H4 (cell line): ENCODE results near the gene NPAS4. TPM values are rescaled to one million over a fixed set of nuclear protein-coding genes. Genes with fewer than 3 reads are reported as not detected.
"Not testable (repeated sequence)": the region's sequence is repeated elsewhere in the genome, so short reads cannot be mapped to it uniquely, and the experiment has no call there.

Source experiments
- DNase-seq: peaks from one replicate; pipeline ENCODE4 v3.0.0-alpha.2; 2015; ENCODE audit warnings: low spot score
- total RNA-seq: library from RNA; depleted of rRNA; stranded (reverse); fragments of >200 nt; shearing (Covaris generic); gene quantifications from 2 replicates; pipeline ENCODE4 v1.2.3, GENCODE V29; 2014

Gene NPAS4
- total RNA-seq, 1 experiment from 2014 or later = not detected

- no peak for DNase-seq
These were observed 3.8 kb upstream of the NPAS4 start for GRCh38 chr11:66417000-66417399.

DNA sequence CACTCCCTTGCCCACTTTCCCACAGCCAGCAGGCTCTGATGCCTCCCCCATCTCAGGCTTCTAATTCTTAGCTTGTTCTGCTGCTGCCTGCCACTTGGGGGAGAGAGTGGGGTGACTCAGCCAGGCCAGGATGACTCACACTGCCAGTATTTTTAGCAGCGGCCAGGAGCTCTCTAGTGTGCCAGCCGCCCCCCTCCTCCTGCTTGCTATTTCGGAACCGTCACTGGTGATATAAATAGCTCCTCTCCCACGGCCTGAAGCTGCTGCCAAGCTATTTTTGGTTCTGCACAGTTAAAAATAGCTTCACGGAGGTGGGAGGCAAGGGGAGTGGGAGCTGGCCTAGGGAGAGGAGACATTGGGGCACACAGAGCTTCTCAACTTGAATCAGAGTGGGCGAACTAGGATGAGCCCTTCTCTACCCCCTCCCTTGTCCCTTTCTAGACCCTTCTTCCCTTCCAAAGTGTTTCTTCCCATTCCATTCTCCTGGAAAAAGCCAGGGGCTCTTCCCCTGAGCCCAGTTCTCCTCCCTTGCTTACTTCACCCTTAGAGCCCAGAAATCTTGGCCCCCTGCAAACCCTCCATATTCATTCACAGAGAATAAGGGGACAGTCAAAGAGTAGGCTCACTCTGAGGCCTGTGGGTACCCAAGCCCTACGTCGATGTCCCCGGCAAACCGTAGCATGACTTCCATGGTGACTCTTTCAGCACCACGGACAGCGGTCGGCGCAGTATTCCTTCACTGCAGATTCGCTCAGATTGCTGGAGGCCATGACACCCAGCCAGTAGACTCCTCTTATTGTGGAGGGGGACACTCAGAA, 2.5 kb upstream of the NPAS4 start:
- peak; percentile 85 for DNase-seq

DNA sequence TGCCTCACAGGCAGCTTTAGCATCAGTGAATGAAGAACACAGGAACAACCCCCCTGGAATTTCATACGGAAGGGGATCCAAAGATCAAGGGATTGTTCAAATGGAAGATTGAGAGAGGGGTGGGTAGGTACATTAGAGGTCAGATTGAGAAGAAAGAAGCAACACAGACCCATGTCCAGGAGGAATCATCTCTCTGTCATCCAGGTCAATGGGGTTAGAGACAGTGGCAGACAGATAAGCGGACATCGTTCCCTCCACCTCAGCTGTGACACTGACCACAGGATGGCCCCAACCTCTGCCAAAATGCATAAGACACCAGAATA, 1.9 kb upstream of the NPAS4 start:
- DNase-seq = no peak

DNA sequence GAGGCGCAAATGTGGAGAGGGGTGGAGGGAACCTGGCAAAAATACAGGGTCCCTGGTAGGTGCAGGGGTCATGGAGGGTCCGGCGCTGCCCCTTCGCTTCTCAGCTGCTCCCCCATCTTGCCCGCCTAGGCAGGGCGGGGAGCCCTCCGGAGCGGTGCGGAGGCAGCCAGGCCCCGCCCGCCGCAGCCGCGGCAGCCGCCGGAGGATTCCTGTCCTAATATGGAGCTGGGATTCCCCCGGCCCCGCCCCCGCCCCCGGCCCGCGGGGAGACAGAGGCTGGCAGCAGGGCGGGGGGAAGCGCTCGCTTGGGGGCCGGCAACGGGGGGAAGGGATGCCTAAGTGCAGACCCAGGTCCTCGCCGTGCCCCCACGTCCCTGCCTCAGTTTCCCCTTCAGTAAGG, 1.0 kb upstream of the NPAS4 start:
- DNase-seq = no peak

DNA sequence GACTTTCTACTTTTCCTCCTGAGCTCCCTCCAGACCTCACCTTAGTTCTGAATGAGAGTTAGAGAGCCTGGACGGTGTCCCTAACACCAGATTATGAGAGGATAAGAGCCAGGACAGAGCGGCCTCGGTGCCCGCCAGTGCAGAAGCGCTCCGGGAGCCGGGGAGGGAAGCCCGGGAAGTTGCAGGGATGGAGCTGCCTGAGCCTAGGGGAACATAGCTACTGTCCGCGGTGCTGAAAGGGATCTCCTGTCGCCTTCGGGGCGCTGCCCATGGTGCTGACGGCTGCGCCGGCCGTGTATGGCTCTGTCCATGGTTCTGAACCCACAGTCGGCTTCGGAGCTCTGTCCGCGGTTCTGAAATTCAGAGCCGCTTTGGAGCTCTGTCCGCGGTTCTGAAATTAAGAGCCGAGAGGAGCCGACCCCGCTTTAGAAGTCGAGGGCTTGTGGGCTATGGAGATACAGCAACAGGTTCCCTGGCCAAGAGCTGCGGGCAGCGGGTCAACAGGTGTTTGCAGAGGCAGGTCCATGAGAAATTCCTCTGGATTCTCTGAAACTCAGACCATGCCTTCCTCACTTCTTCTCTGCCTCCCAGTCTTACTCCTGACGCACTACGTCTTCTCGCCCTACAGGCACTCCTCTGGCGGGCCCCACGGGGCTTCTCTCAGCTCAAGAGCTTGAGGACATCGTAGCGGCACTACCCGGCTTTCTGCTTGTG, 814 bp downstream of the NPAS4 start:
- DNase-seq = peak; percentile 83

GRCh38 chr11:66426314-66426713, 5.5 kb downstream of the NPAS4 start:
- DNase-seq = no peak

- no peak for DNase-seq
These were observed 8.1 kb downstream of the NPAS4 start for GRCh38 chr11:66428933-66429332.

DNA sequence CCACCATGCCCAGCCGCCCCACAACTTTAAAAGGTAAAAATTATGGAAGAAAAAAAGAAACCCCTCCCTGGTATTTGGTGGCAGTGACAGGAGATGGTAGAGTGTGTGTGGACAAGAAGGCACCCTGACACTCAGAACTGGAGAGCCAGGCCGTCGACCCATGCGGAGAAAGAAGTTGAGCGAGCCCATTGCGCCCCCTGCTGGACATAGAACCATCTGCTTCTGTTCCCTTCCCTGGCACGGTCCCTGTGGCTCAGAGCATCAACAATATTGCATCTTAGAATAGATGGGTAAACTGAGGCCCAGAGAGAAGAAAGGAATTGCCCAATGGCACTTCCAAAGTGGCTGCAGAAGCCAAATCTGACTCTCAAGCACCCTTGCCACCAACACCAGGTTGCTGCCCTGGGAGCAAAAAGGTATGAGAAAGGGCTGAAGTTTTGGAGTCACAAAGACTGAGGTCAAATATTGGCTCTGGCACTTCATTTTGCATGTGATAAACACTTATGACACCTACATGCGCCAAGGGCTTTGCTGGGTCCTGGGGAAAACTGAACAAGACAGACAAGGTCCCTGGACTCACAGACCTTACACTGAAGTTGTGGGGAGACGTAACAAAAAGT, 9.3 kb downstream of the NPAS4 start:
- DNase-seq = peak; percentile 38

DNA sequence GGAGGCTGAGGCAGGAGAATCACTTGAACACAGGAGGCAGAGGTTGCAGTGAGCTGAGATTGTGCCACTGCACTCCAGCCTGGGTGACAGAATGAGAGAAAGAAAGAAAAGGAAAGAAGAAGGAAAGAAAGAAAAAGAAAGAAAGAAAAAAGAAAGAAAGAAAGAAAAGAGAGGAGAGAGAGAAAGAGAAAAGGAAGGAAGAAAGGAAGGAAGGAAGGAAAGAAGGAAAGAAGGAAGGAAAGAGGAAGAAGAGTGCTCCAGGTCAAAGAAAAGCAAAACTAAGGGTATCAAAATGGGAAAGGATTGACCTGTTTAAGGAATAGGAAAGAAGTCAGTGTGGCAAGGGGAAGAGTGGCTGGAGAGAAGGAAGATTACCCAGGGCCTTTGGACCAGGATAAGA, 10.5 kb downstream of the NPAS4 start:
- not testable (repeated sequence) for DNase-seq

DNA sequence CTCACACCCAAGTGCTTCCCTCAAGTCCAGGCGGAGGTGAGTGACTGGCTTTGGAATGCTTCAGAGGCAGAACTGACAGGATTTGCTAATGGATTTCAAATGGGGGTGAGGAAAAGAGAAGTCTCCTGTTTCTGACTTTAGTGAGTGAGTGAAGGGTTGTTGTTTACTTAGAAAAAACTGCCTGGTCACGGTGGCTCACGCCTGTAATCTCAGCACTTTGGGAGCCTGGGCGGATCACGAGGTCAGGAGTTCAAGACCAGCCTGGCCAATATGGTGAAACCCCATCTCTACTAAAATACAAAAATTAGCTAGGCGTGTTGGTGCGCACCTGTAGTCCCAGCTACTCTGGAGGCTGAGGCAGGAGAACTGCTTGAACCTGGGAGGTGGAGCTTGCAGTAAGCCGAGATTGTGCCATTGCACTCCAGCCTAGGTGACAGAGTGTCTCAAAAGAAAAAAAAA, 11.1 kb downstream of the NPAS4 start:
- DNase-seq = not testable (repeated sequence)

DNA sequence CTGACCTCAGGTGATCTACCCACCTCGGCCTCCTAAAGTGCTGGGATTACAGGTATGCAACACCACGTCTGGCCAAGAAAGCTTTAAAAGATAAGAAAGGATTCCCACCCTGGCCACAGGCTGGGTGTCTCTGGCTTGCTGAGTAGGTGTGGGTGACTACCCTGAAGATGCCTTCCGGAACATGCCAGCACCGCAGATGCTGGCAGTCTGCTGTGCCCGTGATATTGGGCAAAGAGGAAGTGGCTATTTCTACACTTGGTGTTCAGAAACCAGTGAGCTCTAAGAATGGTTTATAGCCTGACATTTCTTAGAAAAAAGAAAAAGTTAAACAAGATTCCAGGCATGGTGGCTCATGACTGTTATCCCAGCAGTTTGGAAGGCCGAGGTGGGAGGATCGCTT, 11.8 kb downstream of the NPAS4 start:
- no peak for DNase-seq

DNA sequence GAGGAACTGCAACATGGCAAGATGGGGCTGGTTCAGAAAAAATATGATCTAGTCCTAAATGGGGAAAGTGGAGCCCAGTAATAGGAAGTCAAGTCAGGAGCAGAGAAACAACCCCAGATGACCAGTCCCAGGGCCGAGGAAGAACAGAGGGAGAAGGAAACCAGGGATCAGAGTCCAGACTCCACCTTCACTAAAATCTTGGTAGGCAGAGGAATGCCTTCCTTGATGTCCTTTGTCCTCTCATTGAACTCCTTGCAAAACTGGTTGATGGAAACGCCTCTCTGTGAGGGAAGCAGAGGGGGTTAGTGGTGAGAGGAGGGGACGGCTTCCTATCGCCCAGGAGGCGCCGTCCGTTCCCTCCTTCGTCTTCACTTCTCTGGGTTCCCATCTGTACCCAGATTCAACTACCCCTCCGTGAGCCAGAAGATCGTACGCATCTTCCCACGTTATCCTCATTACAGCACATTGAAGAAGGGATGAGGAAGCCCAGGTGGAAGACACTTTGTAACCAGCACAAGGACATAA, 17.2 kb downstream of the NPAS4 start:
- DNase-seq = no peak

- peak; percentile 94 for DNase-seq
These were observed 17.9 kb downstream of the NPAS4 start, which contains the start of gene MRPL11 for GRCh38 chr11:66438504-66439466. Gene MRPL11, minus strand, starts transcription at chr11:66438848. Its CDS starts 94 bp downstream, at chr11:66438754.

DNA sequence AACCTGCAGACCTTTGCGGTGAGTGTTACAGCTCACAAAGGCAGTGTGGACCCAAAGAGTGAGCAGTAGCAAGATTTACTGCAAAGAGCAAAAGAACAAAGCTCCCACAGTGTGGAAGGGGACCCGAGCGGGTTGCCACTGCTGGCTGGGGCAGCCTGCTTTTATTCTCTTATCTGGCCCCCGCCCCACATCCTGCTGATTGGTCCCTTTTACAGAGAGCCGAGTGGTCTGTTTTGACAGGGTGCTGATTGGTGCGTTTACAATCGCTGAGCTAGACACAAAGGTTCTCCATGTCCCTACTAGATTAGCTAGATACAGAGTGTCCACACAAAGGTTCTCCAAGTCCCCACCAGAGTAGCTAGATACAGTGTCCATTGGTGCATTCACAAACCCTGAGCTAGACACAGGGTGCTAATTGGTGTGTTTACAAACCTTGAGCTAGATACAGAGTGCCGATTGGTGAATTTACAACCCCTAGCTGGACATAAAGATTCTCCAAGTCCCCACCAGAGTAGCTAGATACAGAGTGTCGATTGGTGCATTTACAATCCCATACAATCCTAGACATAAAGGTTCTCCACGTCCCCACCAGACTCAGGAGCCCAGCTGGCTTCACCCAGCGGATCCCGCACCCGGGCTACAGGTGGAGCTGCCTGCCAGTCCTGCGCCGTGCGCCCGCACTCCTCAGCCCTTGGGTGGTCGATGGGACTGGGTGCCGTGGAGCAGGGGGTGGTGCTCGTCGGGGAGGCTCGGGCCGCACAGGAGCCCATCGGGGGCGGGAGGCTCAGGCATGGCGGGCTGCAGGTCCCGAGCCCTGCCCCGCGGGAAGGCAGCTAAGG, 19.5 kb downstream of the NPAS4 start:
- not testable (repeated sequence) for DNase-seq

GRCh38 chr11:66440940-66441282, 20.1 kb downstream of the NPAS4 start:
- not testable (repeated sequence) for DNase-seq

DNA sequence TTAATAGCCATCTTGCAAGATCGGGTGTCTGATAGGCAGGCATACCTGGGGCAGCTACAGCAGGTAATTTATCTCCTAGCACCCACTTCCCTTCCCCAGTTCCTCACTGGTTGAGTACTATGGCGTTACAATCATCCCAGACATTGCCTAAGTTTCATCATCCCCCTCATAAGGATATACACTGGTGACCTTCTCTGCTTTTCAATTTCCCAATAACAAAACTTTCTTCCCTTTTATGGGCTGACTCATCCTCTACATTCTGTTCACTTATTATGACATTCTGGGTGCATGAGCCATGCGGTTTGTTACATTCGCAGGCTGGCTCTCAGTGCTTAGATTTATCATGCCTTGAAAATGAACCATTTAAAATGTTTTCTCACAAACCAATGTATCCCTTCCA, 22.8 kb downstream of the NPAS4 start:
- DNase-seq = peak; percentile 81

DNA sequence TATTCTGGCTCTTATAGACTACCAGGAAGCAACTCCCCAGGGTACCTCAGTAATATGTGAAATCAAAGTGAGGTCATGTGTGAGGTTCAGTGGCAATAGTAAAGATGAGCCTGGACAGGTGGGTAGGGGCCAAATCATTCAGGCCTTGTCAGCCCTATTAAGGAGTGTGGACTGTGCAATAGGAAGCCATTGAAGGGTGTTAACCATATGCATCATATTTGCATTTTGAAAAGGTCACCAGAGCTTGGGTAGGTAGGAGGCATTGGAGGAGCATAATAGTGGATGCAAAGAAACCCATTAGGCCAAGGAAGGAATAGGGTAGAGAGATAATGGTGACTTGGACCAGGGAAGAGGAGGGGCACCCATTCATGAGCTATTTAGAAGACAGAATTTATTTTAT, 26.2 kb downstream of the NPAS4 start:
- DNase-seq = no peak

DNA sequence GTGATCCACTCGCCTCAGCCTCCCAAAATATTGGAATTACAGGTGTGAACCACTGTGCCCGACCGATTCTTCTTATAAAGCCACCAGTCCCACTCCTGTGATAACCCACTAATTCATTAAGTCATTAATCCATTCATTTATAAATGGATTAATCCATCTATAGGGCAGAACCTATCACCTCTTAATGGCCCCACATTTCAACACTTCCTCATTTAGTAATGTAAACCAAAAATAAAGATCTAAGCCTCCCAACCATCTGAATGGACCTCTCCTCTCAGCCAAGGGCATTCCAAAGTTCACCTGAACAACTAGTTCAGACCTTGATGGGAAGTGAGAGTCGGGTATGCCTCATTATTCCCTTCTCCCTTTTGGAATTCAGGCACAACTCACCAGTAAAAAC, 27.7 kb downstream of the NPAS4 start:
- no peak for DNase-seq

- no peak for DNase-seq
These were observed 29.7 kb downstream of the NPAS4 start for GRCh38 chr11:66450560-66450959.

GRCh38 chr11:66451663-66452062, 30.8 kb downstream of the NPAS4 start:
- no peak for DNase-seq
